ENCODE results near the gene EML5.

Gene EML5

DNA sequence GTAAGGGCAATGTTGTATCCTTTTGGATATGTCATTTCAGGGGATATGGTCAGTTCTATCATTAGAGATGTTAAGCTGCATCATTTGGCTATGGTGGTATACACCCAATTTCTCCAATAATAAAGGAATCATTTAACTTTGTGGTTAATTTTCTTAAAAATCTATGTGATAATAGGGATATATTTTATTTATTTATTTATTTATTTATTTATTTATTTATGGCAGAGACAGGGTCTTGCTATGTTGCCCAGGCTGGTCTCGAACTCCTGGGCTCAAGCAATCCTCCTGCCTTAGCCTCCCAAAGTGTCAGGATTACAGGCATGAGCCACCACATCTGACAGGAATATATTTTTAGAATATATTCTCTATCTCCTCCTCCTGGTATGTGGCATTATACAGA, 85.7 kb downstream of the EML5 start:
- DNase-seq (ENCODE audit: low spot score): no peak

DNA sequence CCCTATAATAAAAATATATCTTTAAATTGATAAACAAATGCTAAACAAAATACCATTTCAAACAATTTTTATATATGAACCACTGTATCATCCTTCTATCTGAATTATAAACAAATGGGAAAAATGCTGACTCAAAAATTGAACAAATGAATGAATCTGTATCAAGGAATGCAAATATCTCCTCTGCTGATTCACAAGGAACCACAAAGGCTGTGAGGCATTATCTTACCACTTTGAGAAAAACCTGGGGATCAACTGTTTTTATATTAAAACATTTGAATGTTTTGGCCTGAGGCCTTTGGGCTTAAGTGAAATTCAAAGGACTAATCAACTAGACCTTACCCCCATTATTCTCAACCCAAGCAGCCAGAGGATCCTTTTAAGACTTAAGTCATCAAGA, 86.3 kb downstream of the EML5 start:
- no peak for DNase-seq (ENCODE audit: low spot score)

DNA sequence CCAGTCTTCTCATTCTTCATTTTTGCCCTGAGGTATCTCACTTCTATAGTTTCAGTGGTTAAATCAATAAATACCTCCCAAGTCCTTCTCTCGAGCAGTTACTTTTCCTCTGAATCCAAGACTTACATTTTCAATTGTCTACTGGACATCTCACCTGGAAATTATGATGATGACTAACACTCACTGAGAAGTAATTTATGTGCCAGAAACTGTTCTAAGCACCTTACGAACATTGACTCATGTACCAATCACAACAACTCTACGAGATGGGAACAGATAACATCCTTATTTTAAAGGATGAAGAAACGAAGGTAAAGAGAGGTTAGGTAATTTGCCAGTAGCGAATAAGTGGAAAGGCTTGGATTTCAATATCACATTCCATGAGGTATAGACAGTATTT, 94.1 kb downstream of the EML5 start:
- DNase-seq (ENCODE audit: low spot score): no peak

DNA sequence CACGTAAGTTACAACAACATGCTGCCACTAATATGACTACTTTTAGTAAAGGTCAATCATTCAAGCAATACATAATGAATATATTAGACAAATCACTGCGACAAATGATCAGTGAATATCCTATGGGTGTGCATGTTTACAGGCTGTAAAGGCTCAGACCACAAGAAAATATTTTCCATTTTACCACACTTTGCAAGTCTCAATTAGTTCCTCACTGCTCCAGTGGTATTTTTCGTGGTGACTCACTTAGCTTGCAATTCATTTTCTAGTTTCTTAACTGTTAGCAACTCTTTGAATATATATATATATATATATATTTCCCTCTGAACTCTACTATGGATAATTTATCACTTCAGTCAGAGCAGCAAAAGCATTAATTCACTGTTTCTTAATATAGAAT, 96.9 kb downstream of the EML5 start:
- no peak for DNase-seq (ENCODE audit: low spot score)

DNA sequence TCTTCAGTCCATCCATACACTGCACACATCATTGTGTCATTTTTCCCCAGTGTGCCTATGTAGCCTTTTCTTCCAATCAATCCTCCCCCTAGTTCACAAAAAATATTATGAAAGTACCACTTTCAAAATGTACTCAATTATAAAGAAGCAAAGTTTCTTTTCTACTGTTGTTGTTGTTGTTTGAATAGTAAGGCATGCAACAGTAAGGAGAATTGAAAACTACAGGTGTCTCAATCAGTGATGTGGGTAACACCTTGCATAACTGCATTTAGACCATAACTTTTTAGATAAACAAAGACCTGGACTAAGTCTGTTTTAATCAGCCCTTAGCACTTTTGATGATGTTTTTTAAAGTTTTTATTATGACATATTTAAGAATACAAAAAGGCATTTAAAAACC, 104.4 kb downstream of the EML5 start:
- DNase-seq (ENCODE audit: low spot score): no peak

DNA sequence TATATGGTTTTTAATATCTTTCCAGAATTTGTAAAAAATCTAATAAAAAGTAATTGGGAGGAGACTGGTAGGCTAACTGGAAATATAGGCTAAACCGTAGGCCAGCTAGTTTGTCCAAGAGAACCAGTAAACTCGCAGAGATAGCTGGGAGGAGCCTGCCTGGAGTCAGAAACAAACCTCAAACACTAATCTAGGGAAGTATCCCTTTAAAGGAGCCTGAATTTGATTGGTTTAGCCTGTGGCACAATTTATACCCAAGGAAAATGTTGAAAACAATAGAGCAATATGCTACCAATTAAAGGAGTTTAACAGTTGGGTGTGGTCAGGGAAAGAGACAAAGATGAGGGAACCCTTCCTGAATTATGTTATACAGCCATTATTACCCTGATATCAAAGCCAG, 109.6 kb downstream of the EML5 start:
- no peak for DNase-seq (ENCODE audit: low spot score)

DNA sequence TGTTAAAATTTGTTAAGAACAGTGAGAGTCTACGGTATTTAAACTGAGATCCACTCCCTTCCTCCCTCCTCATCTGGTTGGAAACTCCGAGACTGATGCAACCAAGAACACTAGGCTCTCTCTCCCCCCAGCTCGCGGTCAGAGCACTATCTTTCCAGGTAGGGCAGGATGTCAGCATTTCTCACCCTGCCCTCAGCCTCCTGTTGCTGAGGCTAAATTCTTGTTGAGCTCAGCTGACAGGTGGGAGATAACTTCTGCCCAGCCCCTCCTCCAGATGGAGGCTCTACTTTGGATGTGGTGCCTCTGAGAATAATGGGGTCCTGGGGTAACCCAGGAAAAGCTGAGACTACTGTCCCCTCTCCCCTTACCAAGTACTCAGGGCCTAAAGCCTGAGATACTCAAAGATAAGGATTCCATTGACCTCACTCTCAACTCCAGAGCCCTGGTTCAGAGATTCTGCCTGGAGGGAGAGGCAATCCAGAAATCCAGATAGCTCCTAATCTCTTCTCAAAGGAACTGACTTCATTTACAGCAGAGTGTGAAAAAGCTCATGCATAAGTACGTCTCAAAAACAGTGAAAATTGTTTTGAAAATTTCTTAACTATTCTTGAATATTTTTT, 110.1 kb downstream of the EML5 start:
- DNase-seq (ENCODE audit: low spot score): no peak

DNA sequence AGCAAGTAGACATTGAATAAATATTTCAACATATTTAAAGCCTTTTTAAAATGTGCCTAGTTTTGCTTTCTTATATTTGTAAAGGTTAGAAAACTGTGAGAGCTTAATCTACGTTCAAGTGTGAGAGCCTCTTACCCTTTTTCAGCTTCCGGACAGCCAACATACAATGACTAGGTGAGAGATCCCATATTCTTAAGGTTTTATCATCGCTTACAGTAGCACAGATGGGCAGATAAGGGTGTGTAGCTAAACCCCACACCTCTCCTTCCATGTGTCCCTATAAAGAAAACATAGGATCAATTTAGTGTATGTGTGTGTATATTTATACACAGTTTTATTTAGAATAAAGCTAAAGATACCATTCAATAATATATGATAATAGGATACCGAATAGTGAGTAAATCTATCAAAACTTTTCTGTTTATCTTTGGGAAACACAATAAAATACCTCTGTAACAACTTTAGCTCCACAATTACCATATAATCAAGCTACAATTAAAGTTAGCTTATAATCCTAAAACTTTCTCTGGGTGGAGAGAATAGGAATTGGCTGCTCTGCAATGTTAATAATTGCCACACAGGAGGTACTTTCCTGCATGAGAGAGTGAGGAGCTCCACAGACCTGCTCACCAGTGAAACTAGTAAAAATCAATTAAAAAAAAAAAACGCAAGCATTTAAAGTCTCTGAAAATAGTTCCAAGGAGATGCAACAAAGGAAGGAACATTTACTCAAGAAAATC, 110.8 kb downstream of the EML5 start:
- no peak for DNase-seq (ENCODE audit: low spot score)

DNA sequence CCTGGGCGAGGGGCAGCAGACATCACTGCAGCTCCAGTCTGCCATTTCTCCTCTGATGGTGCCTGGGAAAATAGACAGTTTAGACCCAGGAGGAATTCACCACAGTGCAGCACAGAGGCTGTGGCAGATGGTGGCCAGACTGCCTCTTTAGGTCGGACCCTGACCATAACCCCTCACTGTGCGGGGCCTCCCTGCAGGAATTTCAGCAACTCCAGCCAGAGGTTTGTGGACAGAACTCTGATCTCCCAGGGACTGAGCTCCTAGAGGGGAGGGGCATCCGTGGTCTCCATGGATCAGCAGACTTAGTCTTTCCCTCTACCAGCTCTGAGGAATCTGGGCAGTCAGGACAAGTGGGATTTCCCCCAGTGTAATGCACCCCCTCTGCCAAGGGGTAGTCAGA, 123.4 kb downstream of the EML5 start:
- no peak for DNase-seq (ENCODE audit: low spot score)

DNA sequence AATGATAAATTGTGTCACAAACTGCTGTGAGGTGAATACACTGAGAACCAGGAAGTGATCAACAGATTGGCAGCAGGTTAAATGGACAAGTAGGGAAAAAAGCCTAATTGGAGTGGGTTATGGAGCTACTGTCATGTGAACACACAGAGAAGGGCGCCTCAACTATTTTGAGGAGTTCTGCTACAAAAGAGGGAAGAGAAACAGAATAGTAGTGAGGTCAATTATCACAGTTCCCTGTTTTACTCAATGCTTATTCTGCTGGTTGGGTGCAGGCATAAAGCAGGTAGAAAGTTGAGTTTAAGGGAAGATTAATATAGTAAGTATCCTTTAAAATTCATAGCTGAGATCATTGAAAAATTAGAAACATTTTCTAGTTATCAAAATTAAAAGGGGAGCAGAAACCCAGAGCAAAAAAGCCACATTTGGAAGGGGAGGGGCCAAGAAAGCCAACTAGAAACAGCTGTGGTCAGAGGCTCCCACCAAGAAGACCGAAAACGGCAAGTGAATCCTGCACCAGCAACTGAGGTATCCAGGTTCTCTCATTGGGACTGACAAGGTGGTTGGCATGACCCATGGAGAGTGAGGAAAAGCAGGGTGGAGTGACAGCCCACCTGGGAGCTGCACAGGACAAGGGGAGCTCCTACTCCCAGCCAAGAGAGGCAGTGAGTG, 124.2 kb downstream of the EML5 start:
- no peak for DNase-seq (ENCODE audit: low spot score)

DNA sequence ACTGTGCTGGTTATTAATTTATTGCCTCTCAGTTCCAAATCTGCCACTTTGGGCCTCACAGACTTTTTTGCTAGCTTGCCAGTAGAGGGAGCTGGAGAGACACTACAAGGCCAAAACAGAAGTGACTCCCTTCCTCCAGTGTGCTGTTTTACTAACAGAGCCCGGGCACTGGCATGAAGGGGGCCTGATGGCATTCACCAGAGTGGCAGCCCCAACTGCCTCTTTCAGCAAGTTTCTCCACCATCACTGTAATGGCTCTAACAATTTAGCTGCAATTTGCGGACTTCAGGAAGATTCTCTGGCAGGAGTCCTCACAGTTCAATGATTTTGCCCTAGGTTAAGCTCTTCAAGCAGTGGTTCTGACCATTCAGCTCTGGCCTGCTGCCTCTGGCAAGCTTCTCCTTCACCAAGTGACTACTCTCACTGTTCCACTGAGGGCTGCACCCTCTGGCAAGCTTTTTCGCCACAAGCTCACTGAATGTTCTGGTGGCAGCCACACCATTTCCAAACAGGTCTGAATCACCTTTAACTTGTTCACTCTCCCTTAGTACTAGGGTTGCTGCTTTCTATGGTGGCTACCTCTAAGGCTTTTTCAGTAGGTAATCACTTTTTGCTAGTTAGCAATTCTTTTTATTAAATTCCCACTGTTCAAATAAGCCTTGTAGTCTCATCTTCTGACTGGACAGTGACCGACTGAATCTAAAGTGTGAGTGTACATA, 125.0 kb downstream of the EML5 start:
- peak; percentile 71 for DNase-seq (ENCODE audit: low spot score)

DNA sequence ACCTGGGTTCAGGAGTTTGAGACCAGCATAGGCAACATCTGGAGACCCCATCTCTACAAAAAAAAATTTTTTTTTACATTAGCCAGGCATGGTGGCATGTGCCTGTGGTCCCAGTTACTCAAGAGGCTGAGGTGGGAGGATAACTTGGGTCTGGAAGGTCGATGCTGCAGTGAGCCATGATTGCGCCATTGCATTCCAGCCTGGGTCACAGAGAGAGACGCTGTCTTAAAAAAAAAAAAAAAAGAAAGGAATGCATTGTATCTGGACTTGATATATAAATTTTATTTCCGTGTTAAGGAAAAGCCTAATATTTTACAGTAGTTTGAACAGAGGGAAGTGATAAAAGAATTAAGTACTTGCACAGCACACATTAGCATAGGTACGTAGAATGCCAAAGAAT, 132.7 kb downstream of the EML5 start:
- DNase-seq (ENCODE audit: low spot score): no peak

DNA sequence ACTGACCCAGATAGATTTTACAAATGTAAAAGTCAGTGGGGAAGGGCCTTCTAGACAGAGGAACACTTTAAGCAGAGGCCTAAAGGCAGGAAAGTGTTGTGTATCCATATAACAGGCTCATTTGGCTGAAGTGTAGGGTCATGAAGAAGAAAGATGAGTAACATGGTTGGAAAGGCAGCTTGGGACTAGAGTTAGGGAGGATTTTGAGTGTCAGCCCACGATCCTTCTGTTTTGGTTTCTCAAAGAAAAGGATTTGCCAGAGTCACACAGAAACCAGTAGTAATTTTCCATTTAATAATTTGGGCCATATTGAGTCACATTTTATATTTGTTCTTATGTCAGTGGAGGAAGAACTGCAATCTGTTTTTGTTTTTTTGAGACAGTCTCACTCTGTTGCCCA, 153.5 kb downstream of the EML5 start:
- DNase-seq (ENCODE audit: low spot score): no peak

DNA sequence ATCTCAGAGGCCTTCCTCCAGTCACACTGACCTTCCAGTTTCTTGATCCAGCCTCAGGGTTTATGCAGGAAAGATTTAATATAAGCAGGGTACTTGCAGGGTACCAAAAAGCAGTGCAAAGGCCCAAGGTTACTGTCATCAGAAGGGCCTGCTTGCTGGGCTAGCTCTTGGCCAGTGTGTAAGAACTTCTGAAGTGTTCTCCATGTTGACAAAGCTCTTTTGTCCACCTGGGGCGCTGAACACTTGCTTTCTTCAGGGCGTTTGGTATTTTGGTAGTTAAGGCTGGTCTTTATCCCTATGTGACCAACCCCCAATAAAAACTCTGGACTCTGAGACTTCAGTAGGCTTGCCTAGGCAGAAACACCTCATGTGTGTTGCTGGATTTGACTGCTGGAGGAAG, 160.2 kb downstream of the EML5 start:
- no peak for DNase-seq (ENCODE audit: low spot score)

DNA sequence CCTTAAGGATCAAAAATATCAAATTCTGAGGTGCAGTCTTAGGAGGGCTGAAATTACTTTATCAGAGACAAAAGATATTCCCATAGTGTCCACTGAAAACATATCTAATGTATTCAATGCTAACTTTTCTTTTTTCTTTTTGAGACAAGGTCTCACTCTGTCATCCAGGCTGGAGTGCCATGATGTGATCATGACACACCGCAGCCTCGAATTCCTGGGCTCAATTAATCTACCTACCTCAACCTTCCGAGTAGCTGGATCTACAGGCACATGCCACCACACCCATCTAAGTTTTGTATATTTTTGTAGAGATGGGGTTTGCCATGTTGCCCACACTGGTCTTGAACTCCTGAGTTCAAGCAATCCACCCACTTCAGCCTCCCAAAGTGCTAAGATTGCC, 161.7 kb downstream of the EML5 start:
- no peak for DNase-seq (ENCODE audit: low spot score)

DNA sequence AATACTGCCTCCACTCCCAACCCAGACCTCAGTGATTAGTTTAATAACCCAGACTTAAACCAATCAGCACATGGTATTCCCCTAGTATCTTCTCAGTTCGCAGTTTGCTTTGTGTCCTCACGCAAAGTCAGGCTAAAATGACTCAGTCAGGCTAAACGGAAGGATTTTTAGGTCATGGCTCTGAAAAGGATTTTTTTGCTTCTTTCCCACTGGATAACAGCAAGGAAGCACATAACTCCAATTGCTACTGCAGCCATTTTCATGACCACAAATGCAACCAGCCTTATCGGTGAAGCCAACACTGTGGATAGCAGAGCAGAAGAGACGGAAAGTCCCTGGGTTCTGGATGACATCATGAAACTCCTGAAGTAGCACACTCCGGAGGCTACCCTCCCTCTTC, 162.2 kb downstream of the EML5 start:
- DNase-seq (ENCODE audit: low spot score): no peak

DNA sequence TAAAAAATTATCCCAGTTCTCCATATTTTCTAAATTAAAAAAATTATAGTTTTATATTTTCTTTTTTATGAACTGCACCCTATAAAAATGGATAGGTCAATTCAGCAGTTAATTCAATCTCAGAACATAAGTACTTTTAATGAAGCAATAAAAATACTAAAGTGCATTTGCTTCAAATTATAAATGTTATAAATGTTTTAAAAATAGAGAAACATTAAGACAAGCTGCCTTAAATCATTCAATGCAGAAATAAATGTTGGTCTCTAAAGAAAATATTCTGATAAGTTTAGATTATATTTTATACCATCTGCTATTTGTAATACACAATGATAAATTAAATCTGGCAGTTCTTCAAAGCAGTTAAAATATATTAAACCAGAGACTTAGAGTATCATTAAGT, 164.3 kb downstream of the EML5 start:
- no peak for DNase-seq (ENCODE audit: low spot score)

DNA sequence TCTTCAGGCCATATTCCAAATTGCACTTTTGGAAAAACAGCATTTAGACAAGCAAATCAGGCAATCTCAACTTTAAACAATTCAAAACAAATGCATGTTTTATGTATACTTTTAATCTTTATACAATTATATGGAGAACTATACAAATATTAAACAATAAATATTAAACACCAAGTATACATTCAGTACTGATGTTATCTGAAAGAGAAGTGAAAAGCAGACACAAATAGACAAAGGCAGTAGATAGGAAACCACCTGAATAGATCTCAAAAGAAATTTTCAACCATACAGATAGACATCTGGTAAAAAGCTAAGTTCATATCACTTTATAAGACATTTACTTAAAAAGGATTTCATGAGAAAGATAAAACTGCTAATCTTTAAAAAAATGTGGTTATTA, 164.7 kb downstream of the EML5 start:
- DNase-seq (ENCODE audit: low spot score): no peak

DNA sequence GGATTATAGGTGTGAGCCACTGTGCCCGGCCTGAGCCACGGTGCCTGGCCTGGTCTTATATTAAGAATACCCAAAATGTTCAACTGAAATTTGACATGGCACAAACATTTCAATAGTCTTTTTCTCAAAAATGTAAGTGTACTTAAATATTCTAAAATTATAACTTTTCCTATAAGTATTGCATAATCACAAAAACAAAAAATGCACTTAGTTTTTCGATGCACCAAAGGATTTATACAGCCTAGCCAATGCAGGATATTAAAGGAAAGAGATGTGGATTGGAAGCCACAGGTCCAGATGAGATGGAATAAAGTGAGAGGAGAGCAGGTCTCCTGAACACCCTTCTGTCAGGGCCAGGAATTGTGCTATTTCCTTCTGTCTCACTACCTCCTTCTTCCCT, 167.1 kb downstream of the EML5 start:
- no peak for DNase-seq (ENCODE audit: low spot score)

DNA sequence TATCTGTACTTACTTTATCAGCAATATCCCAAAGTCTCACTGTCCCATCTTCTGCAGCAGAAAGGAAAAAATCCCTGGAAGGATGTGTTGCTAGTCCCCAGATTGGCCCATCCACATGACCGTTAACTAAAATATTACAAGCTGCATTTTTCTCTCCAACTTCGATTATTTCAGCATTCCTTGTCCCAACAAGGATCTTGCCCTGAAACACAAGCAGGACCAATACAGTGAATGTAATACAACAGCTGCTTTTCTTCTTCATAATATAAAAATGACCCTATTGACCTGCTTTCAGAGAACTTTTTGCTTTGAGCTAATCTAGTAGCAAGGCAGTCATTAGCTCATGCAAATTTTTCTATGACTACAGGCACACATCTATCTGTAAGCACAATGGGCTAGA, 171.7 kb downstream of the EML5 start:
- no peak for DNase-seq (ENCODE audit: low spot score)

DNA sequence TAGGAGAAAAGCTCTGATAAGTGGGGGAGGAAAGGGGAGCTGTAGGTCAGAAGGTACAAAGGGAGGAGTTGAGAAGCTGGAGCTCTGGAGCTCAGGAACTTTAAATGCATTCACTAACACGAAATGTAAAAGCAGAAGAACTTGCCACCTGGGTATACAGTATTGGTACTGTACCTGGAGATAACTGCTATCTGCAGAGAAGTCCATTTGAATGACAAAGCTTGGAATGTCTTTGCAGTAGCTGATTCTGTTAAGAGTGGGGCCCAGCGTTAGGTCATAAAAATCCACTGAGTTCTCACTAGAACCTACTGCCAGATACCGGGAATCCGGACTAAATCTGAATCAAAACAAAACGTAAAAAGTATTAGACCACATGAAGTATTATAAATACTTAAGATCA, 174.3 kb downstream of the EML5 start:
- no peak for DNase-seq (ENCODE audit: low spot score)

DNA sequence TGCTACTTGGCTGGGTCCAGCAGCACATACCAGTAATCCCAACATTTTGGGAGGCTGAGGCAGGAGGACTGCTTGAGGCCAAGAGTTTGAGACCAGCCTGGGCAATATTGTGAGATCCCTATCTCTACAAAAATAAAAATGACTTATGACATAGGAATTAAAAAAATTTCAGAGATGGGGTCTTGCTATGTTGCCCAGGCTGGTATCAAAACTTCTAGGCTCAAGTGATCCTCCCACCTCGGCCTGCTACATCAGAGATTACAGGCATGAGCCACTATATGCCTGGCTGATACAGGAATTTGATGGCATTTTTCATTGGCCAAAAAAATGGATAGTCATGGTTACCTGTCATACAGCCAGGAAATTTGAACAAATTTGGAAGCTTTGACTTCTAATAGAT, 175.3 kb downstream of the EML5 start:
- DNase-seq (ENCODE audit: low spot score): no peak

DNA sequence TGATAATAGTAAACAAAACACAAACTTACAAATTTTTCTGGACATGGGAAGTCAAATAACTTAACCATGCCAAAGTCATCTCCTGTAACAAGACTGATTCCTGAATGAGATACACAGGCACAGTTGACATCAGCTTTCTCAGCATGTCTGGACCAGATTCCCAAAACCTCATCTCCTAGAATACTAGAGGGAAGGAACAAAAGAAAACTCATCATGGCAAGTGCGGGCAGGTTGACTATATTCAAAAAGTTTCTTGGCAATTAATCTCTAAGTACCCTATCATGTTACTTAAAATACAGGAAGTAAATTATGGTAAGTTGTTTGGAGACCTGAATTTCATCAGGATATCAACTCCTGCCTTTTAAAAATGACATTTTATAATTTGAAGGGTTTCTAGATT, 176.1 kb downstream of the EML5 start:
- DNase-seq (ENCODE audit: low spot score): no peak
